ENCODE data around the gene SORCS2.

SORCS2 gene

GRCh38 chr4:7186516-7187167, 5.7 kb upstream of the SORCS2 start:
- no peak for DNase-seq (ENCODE audit: low read depth)

GRCh38 chr4:7187168-7187535, 5.2 kb upstream of the SORCS2 start:
- no peak for DNase-seq (ENCODE audit: low read depth)

- no peak for DNase-seq (ENCODE audit: low read depth)
Observed at GRCh38 chr4:7187691-7188090, 4.6 kb upstream of the SORCS2 start.

GRCh38 chr4:7189066-7189465, 3.3 kb upstream of the SORCS2 start:
- DNase-seq (ENCODE audit: low read depth) = no peak

GRCh38 chr4:7189475-7190277, 2.7 kb upstream of the SORCS2 start:
- DNase-seq (ENCODE audit: low read depth) = no peak

- no peak for DNase-seq (ENCODE audit: low read depth)
Observed at GRCh38 chr4:7190278-7190594, 2.1 kb upstream of the SORCS2 start.

DNA sequence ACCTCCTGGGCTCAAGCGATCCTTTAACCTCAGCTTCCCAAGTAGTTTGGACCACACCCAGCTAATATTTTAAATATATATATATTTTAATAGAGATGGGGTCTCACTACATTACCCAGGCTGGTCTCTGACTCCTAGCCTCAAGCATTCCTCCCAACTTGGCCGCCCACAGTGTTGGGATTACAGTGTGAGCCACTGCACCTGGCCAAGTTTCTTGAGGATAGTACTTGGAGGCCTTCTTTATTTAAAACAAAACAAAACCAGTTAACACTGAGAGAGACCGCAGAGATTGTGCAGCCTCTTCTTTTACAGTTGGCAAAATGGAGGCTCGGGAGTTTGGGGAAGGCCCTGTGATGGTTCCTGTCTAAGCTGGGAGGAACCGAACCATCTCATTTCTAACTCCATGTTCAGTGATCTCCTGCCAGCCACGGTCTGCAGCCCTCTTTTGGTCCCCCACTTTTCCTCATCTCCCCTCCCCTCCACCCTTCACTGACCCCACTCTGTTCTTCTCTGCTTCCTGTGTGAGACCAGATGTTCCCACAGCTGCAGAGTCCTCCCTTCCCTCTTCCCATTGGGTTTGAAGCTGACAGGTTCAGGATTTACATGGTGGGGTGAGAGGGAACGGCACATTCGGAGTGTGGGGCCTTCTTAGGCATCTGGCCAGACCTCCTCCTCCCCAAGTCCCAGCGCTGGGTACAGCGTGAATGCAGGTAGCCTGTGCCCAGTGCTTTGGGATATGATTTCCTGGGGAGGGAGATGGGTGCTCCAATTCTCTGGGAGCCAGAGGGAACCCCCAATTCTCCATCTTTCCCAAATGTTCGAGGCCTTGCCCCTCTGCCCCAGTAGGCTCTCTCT, 1.4 kb upstream of the SORCS2 start:
- DNase-seq (ENCODE audit: low read depth) = no peak

GRCh38 chr4:7191546-7192251, 639 bp upstream of the SORCS2 start:
- no peak for DNase-seq (ENCODE audit: low read depth)

- DNase-seq (ENCODE audit: low read depth) = no peak
Observed at GRCh38 chr4:7193030-7193958, 956 bp downstream of the SORCS2 start.

DNA sequence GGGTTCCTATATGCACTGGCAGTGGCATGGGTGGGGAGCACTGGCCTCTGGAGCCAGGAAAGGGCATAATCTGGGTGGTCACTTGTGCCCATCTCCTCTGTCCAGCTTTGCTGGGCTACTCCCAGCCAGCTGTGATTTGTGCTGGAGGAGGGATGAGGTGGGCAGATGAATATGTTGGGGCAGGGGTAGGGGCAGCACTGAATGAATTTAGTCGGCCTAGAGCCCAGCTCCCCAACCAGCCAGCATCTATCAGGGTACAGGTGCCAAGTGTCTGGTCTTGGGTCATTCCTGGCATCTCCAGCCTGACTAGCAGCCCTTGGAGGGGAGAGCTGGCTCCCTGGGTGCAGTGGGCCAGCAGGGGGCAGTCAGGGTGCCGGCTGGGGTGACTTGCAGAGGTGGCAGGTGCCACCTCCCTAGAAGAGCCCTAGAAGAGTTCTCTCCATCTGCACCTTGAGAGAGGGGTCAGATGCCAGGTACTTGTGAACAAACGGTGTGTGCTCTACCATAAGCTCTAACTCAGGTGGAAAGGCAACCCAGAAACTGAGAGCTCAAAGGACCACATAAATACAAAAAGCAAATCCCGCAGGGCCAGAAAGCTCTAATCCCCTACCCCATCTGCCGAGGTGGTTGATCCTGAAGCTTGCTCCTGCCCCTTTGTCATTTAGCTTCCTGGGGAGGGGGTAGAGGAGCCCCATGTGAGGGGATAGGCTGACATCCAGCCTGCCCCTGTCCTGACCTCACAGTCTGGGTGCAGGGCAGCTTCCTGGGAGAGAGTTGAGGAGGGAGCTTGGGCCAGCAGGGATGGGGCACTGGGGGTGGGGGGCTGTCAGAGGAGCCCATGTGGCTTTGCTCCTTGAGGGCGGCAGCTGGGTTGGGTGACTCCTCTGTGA, 2.2 kb downstream of the SORCS2 start:
- DNase-seq (ENCODE audit: low read depth) = no peak

DNA sequence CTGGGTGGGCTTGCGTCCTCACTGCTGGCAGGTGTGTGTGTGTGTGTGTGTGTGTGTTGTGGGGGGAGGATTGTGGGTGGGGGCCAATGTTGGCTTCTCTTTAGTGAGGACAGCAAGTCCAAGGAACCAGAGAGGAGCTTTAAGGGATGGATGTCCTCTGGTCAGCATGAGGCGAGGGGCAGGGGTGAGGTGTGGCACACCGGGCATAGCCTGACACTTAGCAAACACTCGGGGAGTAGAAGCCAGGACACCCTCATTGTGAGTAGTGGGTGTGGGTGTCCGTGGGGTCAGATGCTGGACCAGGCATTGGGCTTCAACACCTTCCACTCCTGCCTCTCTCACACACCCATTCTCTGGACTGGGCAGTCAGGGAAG, 2.8 kb downstream of the SORCS2 start:
- no peak for DNase-seq (ENCODE audit: low read depth)

DNA sequence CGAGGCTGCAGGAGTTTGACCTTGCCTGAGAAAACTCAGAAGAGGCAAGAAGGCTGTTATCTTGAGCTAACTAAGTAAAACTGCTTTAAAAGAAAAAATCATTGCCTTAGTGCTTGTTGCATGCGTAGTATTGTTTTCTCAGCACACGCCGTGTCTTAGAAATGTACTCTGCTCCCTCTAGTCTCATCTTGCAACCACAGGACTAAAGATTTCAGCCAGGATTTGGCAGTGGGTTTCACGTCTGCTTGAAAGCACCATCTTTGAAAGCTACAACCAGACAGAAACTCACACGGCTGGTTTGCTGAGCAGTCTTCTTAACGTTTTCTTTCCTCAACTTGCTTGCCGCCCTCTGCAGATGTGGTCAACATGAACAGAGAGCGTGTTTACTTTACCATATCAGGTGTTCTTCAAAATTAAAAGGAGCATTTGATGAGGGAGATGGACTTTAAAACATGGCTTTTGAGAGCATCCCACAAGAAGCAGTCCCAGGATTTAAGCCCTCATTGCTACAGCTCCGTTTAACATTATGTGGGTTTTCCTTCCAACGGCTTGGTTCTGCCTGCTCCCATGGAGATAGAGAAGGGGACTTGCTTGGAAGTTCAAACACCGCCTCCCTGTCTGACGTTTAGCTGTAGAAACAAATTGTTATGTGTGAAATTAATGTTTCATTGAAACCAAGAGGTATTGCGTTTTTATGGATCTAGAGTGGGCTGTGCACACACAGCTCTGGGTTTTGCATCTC, 3.4 kb downstream of the SORCS2 start:
- DNase-seq (ENCODE audit: low read depth) = no peak

- DNase-seq (ENCODE audit: low read depth) = no peak
Observed at GRCh38 chr4:7196288-7196651, 3.9 kb downstream of the SORCS2 start.

DNA sequence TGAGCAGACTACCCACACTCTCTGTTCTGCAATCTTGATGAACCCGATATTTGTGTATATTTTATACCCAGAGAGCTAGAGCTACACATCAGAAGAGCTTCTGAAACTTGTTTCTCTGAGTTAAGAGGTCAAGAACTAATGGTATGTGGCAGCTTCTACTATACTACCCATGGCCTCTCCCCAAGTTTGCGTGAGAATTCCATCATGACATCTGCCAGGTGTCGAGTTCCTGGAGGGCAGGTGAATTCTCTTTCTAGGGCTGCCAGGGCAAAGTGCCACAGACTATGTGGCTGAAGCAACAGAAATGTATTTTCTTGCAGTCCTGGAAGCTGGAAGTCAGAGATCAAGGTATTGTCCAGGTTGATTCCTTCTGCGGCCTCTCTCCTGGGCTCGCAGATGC, 4.4 kb downstream of the SORCS2 start:
- no peak for DNase-seq (ENCODE audit: low read depth)

- DNase-seq (ENCODE audit: low read depth) = no peak
Observed at GRCh38 chr4:7197910-7198309, 5.6 kb downstream of the SORCS2 start.

- no peak for DNase-seq (ENCODE audit: low read depth)
Observed at GRCh38 chr4:7198440-7199128, 6.2 kb downstream of the SORCS2 start.

DNA sequence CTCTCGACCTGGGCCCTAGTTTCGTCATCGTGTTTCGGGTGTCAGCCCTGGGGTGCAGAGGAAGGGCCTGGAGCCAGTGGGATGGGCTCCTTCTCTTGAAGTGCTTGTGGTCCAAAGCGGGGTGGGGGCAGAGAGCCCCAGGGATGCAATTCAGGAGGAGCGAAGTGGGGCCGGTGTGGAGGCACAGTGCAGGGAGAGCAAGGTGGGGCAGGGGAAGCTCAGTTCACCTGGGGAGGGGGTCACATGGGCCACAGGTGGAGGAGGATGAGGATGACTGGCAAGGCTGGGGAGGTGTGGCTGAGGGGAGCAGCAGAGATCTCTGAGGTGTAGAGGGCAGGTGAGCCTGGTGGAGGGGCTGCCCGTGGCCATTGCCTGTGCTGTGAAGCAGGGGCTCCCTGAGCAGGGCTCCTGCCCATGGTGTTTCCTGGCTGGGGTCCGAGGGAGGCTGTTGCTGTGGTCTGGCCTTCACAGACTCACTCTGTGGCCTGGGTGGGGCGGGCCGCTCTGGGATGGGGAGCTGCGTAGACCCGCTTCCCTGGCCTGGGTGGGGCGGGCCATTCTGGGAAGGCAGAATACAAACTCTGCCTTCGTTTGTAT, 6.9 kb downstream of the SORCS2 start:
- DNase-seq (ENCODE audit: low read depth) = no peak

GRCh38 chr4:7199771-7200441, 7.6 kb downstream of the SORCS2 start:
- no peak for DNase-seq (ENCODE audit: low read depth)

Data from GM04504 (cell line).